Kidney capillary endothelial cell (primary cell): Measurements from ENCODE around the gene SH3PXD2A.
A peak's percentile ranks its signal among the peaks of the same experiment; 100 is the strongest.
"Not testable (repeated sequence)": the region's sequence is repeated elsewhere in the genome, so short reads cannot be mapped to it uniquely, and the experiment has no call there.

Source experiments
- DNase-seq: peaks from one replicate; pipeline ENCODE4 v3.0.0-alpha.2; 2018; ENCODE audit warnings: low spot score

The SH3PXD2A gene

GRCh38 chr10:103665162-103665889 lies 190.1 kb downstream of the SH3PXD2A start:
- DNase-seq = no peak

GRCh38 chr10:103663802-103664201 lies 191.6 kb downstream of the SH3PXD2A start:
- no peak for DNase-seq

- no peak for DNase-seq
These were observed 192.1 kb downstream of the SH3PXD2A start for GRCh38 chr10:103663236-103663635.

GRCh38 chr10:103662704-103663103 lies 192.7 kb downstream of the SH3PXD2A start:
- not testable (repeated sequence) for DNase-seq

DNA sequence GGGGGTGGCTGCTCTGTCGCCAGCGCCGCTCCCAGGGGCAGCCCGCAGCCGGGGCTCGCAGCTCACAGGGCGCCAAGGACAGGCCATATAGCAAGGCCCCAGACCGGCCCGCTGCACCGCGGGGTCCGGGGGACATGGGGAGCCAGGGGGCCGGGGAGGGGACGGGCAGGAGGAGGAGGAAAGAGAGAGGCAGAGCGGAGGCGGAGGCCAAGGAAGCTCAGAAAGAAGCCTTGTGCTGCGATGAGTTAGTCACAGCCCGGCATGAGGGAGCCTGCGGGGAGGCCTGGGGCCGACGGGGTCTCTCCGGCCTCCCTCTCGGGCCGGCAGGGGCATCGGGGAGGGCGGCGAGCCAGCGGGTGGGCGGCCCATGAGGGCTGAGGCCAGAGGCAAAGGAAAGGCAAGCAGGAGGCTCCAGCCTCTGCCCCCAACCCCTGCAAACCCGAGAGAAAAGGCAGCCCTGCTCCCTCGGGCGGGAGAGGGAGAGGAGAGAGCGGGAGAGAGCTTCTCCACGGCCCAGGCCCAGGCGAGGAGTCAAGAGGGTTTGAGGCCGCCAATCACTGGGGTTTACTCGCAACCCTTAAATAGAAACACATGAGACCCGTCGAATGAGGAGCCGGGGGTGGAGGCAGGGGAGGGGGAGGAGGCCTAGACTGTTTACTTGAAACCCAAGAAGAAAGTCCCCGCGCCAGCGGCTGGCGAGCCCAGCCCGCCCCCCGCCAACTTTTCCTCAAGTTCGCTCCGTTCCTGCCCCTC lies 194.0 kb downstream of the SH3PXD2A start:
- DNase-seq = no peak

GRCh38 chr10:103660364-103661197 lies 194.8 kb downstream of the SH3PXD2A start:
- DNase-seq = no peak

DNA sequence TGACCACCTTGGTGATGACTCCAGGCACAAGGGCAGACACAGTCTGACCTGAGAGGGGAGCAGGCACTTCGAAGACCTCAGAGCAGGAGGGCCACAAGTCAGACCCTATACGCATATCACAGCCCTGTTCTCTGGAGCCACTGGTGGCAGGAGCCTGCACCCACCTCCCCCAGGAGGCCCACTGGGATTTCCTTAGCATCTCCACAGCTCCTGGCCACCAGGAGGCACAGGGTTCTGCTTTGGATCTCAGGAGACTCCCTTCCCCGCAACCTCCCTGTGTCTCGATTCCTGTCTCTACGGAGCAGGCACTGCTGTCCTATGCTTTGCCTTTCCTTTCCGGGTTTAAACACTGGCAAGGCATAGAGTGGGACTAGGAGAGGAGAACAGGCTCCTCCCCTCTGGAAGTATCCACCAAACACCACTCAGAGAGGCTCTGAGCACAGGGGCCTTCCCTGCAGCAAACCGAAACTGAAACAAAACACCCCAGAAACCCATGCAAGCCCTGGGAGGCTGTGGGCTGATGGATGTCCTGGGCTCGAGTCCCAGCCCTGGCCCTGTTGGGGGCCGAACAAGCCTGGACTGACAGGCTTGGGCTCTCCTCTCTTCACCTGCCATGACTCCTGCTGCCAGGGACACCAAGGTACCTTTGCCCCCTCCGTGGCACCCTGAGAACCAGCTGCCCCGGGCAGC lies 195.6 kb downstream of the SH3PXD2A start:
- DNase-seq = no peak

DNA sequence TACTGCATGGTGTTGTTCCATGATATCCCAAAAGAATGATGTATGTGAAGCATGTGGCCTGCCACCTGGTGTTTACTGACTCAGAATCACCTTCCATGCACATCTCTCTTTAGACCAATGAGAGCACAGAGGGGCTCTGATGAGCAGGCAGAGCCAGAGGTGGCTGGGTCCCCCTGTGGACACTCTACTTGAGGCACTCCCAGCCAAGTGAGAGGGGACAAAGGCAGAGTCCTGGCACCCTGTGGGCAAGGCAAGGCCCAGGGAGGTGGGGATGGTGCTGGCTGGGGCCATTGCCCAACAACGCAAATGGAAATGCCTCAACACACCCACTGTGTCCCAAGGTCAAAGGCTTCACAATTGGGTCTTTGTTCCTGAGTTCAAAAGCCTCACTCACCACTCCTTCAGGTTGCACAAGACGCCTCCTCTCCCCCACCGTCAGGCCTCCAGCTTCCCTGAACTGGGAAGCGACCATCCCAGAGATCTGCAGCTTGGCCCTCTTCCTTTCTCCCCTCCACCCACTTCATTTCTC lies 197.3 kb downstream of the SH3PXD2A start:
- DNase-seq = no peak

DNA sequence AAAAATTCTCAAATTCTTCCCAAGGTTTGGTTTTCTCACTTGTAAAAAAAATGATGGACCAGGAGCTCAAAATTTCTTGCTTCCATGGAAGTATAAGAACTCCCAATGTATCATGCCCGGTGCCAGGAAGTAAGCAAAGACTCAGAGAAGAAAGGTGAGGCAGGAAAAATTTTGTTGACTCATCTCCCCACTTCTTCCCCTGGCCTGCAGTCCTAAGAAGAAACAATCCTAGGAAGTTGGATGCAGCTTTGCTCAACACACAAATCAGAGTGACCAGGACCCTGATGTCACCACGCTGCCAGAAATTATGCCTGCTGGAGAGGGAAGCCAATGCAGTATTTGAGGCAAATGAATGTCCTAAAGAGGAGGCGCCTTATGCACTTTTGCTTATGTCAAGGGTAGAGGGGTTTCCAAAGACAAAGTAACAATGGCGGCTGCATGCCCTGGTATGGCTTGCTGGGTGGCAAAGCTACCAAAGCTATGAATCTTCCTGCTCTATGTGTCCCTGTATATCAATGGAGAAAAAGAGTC lies 198.2 kb downstream of the SH3PXD2A start:
- peak; percentile 26 for DNase-seq

GRCh38 chr10:103654925-103655324 lies 200.5 kb downstream of the SH3PXD2A start:
- DNase-seq = no peak

- no peak for DNase-seq
These were observed 201.8 kb downstream of the SH3PXD2A start for GRCh38 chr10:103653581-103654037.

DNA sequence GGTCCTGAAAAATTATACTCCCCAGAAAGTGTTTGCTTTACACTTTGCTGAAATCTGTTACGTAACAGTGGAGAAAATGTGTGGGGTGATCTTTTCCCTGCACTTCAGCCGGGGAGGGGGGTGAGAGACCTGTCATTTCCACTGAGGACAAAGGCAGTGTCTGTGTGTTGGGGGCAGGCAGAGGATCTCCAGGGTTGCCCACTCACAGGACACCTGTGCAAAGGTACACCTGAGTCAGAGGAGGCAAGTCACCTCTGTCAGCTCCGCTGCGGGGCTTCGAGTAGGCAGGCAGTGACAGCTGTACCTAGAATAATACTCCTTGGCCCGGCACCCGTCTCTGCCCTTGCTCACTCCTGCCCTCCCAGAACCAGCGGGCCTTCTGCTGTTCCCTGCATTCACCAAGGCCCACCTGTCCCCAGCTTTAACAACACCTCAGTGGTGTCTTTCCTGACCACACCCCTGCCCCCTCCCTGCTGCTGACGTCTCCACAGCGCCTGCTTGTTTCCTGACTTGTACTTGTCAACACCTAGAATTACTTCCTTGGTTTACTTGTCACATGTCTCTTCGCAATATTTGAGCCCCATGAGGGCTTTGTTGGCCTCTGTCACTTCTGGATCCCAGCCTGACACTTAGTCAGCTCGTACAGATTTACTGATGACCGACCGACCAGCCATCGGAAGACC lies 202.6 kb downstream of the SH3PXD2A start:
- DNase-seq = no peak

DNA sequence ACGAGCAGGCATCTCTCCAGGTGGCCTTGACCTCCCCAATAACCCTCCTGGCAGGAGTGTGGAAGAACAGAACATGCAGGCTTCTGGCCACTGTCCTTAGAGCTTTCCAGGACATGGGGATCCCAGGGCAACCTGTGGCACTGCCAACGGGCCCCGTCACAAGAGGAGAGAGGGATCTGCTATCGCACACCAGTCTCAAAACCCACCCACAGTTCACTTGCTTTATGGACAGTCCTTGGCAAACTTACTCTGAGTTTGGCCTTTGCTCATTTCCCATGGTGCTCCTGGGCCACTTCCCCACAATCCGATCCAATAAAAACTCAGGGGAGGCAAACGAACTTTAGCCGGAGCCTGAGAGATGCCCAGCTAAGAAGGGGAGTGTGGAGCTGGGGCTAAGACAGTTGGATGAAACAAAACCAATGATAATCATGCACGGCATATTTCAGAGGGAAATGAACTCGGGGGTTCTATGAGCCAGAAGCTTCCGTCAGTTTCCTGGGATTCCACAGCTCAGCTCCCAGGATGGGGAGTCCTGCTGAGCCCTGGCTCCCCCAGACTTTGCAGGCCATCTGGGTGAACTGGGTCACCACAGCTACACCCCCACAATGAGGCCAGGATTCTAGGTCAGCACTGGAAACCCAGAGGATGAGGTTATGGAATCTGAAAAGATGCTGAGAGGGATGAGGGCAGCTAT lies 203.4 kb downstream of the SH3PXD2A start:
- no peak for DNase-seq

DNA sequence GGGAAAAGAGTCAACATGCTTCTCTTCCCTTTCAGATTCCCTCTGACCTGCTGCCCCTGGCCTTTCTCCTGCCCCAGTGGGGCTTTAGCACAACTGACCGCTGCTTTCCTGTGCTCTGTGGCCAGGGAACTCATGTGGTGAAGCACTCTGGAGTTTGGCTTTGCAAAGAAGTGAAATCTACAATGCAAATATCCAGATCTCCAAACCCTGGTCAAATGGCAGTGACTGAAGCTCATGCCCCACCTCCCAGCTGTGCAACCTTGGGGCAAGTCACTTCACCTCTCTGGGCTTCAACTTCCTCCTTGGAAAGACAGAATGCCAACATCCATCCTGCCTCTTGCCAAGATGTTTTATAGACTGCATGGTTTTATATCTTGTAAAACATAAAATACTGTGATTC lies 204.0 kb downstream of the SH3PXD2A start:
- no peak for DNase-seq

DNA sequence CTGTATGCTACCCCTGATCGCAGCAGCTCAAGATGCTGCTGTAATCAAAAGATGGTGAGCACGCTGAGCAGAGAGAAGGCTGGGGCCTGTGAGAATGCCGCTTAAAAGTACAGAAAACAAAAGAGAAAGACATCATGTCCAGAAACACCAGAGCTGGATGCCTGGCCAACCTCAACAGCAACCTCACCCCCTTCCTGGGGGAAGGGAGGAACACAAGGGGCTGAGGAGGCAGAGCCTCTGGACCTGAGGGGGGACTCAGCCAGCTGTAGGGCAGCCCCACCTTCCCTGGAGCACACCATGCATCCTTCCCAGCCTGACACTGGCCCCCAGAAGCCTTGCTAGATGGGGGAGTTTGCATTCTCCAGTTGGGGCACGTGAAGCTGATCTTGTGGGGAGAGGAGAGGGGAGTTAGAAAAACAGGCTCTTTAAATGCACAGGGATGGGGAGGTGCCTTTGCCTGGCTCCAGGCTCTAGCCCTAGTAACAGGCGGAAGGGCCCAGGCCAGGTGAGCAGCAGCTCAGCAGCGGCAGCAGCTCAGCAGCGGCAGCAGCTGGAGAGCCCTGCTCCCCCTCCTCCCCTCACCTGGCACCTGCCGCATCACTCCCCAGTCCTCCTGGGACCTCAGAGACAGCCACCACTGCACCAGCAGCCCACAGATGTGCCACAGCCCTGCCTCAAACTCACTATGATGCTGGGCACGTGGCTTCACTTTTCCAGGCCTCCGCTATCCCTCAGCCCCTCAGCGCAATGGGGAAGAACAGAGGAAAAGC lies 205.5 kb downstream of the SH3PXD2A start:
- no peak for DNase-seq

DNA sequence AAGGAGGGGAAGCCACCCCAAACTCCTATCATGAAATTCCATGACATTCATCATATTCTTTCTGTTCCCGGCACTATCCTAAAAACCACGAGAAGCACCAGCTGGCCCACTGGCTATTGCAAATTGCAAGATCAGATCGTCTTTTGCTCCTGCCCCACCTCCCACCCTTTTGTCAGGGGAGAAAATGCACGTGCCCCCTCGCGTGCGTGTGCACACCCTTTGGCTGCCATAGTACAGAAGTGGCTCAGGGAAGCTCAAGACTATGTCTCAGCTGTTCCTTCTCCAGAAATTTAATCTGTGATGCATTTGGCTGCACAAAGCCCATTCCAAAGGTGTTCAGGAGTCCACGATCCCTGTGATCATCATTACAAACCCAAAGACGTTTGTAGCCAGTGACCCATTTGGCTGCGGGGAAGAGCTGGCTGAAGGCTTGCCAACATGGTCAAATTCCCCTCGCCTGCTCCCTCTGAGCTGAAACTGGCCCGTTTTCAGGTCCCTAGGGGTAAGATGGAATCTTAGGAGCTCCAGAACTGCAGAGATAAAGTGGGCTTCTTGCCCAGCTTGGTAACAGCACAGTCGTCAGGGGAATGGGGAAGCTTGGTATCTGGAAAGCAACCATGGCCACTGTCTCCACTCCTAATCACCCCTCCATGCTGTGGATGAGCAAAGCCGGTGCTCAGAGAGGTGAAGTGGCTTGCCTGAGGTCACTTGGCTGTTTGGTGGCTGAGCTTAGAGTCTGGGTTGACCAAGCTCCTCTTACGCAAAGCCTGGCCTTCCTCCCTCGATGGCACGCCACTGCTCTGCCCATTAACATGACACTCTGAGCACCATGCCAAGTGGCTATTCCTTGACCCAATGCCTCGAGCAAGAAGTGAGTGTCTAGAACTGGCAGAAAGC lies 206.5 kb downstream of the SH3PXD2A start:
- no peak for DNase-seq

- DNase-seq = no peak
These were observed 207.1 kb downstream of the SH3PXD2A start for GRCh38 chr10:103648251-103648635.

DNA sequence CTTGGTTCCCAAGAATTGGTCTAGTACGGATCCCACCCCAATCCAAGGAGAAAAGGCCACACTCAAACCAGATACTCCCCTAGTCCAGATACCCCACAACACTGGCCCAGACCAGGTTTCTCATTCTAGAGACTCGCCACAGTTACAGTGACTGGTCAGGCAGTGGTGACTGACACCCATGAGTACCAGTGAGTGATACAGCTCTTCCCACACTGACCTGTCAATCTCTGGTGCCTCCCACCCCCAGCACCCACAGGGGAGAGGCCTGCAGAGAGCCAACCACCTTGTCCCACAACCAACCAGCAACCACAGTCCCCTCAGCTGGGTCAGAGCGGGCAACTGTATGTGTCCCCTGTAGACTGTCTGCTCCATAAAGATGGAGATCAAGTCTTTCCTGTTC lies 209.1 kb downstream of the SH3PXD2A start:
- no peak for DNase-seq
